GM21786 (cell line): Measurements from ENCODE around the gene BEGAIN.
"Not testable (repeated sequence)": the region's sequence is repeated elsewhere in the genome, so short reads cannot be mapped to it uniquely, and the experiment has no call there.

ENCODE experiments used
- ATAC-seq: cut with Tn5 transposase; IDR thresholded peaks from one replicate; pipeline ENCODE4 v1.9.1; 2021; ENCODE audit not compliant: unreplicated experiment

Gene BEGAIN

GRCh38 chr14:100526632-100527031 is 60.6 kb downstream of the BEGAIN start:
- no peak for ATAC-seq

- ATAC-seq: no peak
Observed at GRCh38 chr14:100526057-100526456, 61.2 kb downstream of the BEGAIN start.

- ATAC-seq: no peak
Observed at GRCh38 chr14:100525615-100526014, 61.6 kb downstream of the BEGAIN start.

GRCh38 chr14:100524933-100525243 is 62.3 kb downstream of the BEGAIN start:
- ATAC-seq: no peak

- ATAC-seq: no peak
Observed at GRCh38 chr14:100524233-100524932, 62.8 kb downstream of the BEGAIN start.

GRCh38 chr14:100523843-100524169 is 63.4 kb downstream of the BEGAIN start:
- ATAC-seq: no peak

GRCh38 chr14:100523131-100523842 is 63.9 kb downstream of the BEGAIN start:
- no peak for ATAC-seq

- ATAC-seq: no peak
Observed at GRCh38 chr14:100522616-100523099, 64.6 kb downstream of the BEGAIN start.

GRCh38 chr14:100506053-100506452 is 81.2 kb downstream of the BEGAIN start:
- ATAC-seq: not testable (repeated sequence)

GRCh38 chr14:100504372-100505078 is 82.7 kb downstream of the BEGAIN start:
- no peak for ATAC-seq

GRCh38 chr14:100503251-100503650 is 84.0 kb downstream of the BEGAIN start:
- ATAC-seq: no peak

GRCh38 chr14:100502622-100503220 is 84.5 kb downstream of the BEGAIN start:
- no peak for ATAC-seq

- no peak for ATAC-seq
Observed at GRCh38 chr14:100500128-100500527, 87.1 kb downstream of the BEGAIN start.

- no peak for ATAC-seq
Observed at GRCh38 chr14:100498068-100498467, 89.1 kb downstream of the BEGAIN start.

GRCh38 chr14:100495917-100496316 is 91.3 kb downstream of the BEGAIN start:
- ATAC-seq: no peak

GRCh38 chr14:100494645-100495044 is 92.6 kb downstream of the BEGAIN start:
- ATAC-seq: no peak

GRCh38 chr14:100490252-100490651 is 97.0 kb downstream of the BEGAIN start:
- no peak for ATAC-seq

GRCh38 chr14:100488057-100488456 is 99.2 kb downstream of the BEGAIN start:
- no peak for ATAC-seq

GRCh38 chr14:100487304-100487703 is 99.9 kb downstream of the BEGAIN start:
- no peak for ATAC-seq
